Sciatic nerve (tissue), 2 donors: ENCODE measurements around the gene DLAT. TPM values are rescaled to one million over a fixed set of nuclear protein-coding genes. Genes with fewer than 3 reads are reported as not detected.
"Not testable (repeated sequence)": the region's sequence is repeated elsewhere in the genome, so short reads cannot be mapped to it uniquely, and the experiment has no call there.

ENCODE experiments used
- ATAC-seq: fragments of 200-7000 bp; cut with Tn5 transposase; one replicate; pipeline ENCODE4 v1.9.1; 2020; ENCODE audit warnings: mild to moderate bottlenecking, moderate library complexity
- DNase-seq: peaks from one replicate; pipeline ENCODE4 v3.0.0-alpha.2; 2020; ENCODE audit warnings: low spot score
- intact Hi-C: fragments of 100-400 bp; cut with DNase I; formaldehyde crosslinking; loops from one replicate; pipeline ENCODE4 v1.14.2; 2022
- total RNA-seq: library from RNA; stranded (reverse); fragmentation: NEBNext Ultra II Directional; extraction: Animal tissue kit (Norgen Biotek cat#: 25700); gene quantifications from one replicate; pipeline ENCODE4 v1.2.1, GENCODE V29; 2021
- donor health status: DM: no; HTN: no; CAD: no.
- donor health status: DM: no; HTN: no; CAD: no.

The DLAT gene
- total RNA-seq, 1 donor from 2014 or later = 19.4 TPM

GRCh38 chr11:112037527-112037926, 12.3 kb downstream of the DLAT start:
- intact Hi-C loops = no loop called here
- DNase-seq (no peak), ATAC-seq (no peak)

GRCh38 chr11:112042161-112042960, 17.2 kb downstream of the DLAT start:
- intact Hi-C loops = no loop called here
- ATAC-seq (no peak), DNase-seq (no peak)

DNA sequence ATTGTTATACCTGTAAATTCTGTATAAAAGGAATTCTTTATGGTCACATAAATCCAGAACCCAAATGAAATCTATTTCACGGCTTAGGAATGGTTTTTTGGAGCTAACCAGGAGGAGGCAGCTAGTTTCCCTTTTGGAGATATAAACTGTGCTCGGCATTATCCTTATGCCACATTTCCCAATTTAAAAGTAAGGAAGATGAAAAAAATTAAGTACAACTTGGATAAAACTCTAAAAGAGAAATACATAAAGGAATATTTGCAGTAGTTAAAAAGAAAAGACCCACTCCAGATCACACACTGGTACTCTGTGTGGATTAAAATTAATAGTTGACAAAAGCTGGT, 17.7 kb downstream of the DLAT start:
- no peak for DNase-seq
- intact Hi-C loops = no loop called here
- no peak for ATAC-seq

DNA sequence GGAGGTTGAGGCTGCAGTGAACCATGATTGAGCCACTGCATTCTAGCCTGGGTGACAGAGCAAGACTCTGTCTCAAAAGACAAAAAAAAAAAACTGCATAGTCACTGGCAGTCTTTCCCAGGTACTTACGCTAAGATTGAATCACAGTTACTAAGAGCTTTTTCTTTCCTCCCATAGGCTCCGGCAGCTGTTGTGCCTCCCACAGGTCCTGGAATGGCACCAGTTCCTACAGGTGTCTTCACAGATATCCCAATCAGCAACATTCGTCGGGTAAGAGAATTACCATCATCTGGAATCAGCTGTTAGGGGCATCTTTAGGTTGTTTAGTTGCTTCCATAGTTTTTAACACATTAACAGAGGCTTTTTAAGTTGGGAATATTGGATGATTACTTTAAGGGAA, 19.8 kb downstream of the DLAT start:
- intact Hi-C loops = no loop called here
- DNase-seq (no peak), ATAC-seq (no peak)

DNA sequence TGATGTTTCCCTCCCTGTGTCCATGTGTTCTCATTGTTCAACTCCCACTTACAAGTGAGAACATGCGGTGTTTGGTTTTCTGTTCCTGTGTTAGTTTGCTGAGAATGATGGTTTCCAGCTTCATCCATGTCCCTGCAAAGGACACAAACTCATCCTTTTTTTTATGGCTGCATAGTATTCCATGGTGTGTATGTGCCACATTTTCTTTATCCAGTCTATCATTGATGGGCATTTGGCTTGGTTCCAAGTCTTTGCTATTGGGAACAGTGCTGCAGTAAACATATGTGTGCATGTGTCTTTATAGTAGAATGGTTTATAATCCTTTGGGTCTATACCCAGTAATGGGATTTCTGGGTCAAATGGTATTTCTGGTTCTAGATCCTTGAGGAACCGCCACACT, 21.4 kb downstream of the DLAT start:
- ATAC-seq, DNase-seq, intact Hi-C loops: not testable (repeated sequence)

- DNase-seq, ATAC-seq, intact Hi-C loops: not testable (repeated sequence)
Measured at GRCh38 chr11:112048256-112048655, 23.0 kb downstream of the DLAT start.

- intact Hi-C loops = no loop called here
- ATAC-seq = no peak
Measured at GRCh38 chr11:112049777-112050176, 24.6 kb downstream of the DLAT start.

GRCh38 chr11:112050721-112051120, 25.5 kb downstream of the DLAT start:
- intact Hi-C loops = no loop called here
- no peak for ATAC-seq
- no peak for DNase-seq

More at GRCh38 chr11:112049777-112050176, 24.6 kb downstream of the DLAT start:
- DNase-seq = no peak

GRCh38 chr11:112051768-112052167, 26.6 kb downstream of the DLAT start:
- DNase-seq (no peak), ATAC-seq (no peak)
- intact Hi-C loops = no loop called here

GRCh38 chr11:112057170-112057569, 32.0 kb downstream of the DLAT start:
- ATAC-seq = no peak
- intact Hi-C loops = no loop called here
- DNase-seq = no peak

GRCh38 chr11:112058103-112058502, 32.9 kb downstream of the DLAT start:
- DNase-seq (no peak), ATAC-seq (no peak)
- intact Hi-C loops = no loop called here

- intact Hi-C loops = no loop called here
- ATAC-seq (no peak), DNase-seq (no peak)
Measured at GRCh38 chr11:112062923-112063322, 37.7 kb downstream of the DLAT start.

GRCh38 chr11:112073941-112074811, 49.0 kb downstream of the DLAT start, which contains the start of the genes NKAPD1 and PIH1D2:
NKAPD1 (plus strand) TSS chr11:112074299; CDS start chr11:112075575, 1,276 bp downstream.
PIH1D2 (minus strand) TSS chr11:112074017; CDS start chr11:112073174, 843 bp downstream.
- intact Hi-C loops = no loop called here
- DNase-seq (peak; percentile 82), ATAC-seq (peak; percentile 94)

DNA sequence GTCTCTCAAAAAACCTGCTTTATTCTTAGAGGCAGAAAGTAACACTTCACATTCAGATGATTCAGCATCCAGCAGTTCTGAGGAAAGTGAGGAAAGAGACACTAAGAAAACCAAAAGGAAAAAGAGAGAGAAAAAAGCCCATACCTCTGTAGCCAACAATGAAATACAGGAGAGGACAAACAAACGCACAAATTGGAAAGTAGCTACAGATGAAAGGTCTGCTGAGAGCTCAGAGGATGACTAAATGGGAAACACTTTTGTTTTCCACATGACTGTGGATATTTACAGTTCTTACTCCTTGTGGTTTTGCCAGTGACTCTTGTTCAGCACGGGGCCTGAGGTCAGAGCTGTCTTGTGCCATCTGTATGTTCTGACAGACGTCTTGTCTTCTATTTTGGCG, 57.5 kb downstream of the DLAT start:
- ATAC-seq (no peak), DNase-seq (no peak)
- intact Hi-C loops = no loop called here

GRCh38 chr11:112085822-112086421, 60.7 kb downstream of the DLAT start:
- DNase-seq (no peak), ATAC-seq (peak; percentile 58)
- intact Hi-C loops = no loop called here

- ATAC-seq (peak; percentile 99), DNase-seq (peak; percentile 97)
- intact Hi-C loops = no loop called here
Measured at GRCh38 chr11:112086422-112087191, 61.4 kb downstream of the DLAT start, which contains the start of the genes SDHD and TIMM8B. SDHD (plus strand) TSS chr11:112086873; CDS start chr11:112086908, 35 bp downstream. TIMM8B (minus strand) TSS chr11:112086756; CDS start chr11:112086723, 33 bp downstream.

DNA sequence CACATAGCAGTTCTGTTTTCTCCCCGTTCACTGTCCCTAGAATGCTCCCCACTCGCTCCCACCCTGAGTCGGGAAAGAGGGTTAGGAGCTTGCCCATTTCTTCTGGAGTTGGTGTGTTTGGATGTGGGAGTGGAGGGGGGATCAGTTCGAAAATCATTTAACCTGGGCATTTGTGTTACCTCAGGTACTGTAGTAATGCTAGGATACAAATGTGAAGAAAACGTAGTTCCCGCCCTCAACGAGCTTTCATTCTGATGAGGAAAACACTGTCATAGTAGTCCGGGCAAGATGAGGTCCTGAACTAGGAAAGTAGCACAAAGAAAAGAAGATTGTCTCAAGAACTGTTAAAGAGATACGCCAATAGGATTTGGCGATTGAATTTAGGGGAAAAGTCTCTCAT, 62.0 kb downstream of the DLAT start:
- DNase-seq (no peak), ATAC-seq (no peak)
- intact Hi-C loops = no loop called here

DNA sequence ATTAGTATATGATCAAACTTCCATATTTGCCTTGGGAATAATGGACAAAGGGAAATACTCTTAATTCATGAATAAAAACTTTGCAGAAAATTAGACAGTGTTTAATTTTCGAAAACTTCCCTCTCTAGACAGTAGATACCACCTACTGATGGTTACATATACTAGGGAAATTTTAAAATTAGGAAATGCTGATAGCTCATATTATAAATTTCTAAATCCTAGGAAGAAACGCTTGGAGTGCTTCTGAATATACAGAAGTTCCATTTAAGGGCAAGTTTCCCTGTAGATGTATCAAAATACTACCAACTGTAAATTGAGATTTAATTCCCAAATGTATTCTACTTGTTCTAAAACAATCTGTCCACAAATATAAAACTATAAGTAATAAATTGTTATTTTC, 70.1 kb downstream of the DLAT start:
- DNase-seq, ATAC-seq, intact Hi-C loops: not testable (repeated sequence)

GRCh38 chr11:112096194-112096593, 71.0 kb downstream of the DLAT start:
- intact Hi-C loops = no loop called here
- DNase-seq (no peak), ATAC-seq (no peak)
